ENCODE data around the gene GAMT. TPM values are rescaled to one million over a fixed set of nuclear protein-coding genes. Genes with fewer than 3 reads are reported as not detected.
A peak's percentile ranks its signal among the peaks of the same experiment; 100 is the strongest.

The GAMT gene
- total and polyA plus RNA-seq, 2 experiments from 2014 or later = 121 to 170 TPM

DNA sequence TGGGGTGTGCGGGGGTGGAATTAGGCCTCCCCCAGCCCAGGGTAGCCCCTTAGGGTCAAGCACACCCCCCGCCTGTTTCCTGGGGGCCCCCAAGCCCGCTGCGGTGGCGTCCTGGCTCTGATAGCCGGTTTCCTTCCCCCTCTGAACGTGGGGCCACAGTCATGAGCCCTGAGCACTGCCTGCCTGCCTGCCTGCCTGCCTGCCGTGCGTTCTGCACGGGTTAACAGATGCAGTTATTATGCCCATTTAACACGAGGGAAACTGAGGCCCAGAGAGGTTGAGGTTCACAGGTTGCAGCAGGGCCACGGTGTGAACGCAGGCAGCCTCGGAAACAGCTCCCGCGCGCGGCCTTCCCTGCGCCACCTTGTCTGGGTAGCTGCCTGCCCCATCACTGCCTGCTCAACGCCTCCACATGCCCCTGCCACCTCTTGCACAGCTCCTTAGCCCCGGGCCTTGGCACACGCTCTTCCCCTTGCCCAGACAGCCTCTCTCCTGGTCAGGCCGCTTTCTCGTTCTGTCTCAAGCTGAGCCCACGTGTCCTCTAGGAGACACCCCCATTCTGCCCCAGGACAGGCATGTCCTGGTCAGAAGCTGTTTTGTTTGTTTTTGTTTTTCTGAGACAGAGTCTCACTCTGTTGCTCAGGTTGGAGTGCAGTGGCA lies 1.2 kb upstream of the GAMT start:
- Histone ChIP-seq H2AFZ (no peak overlapping the region), H3K4me1 (ENCODE audit: insufficient read depth) (peaks cover 8% of the 10 kb centered on the region), H3K9me2 (replicated peaks; ENCODE audit: insufficient read depth) (no peaks in the 10 kb centered on the region), H3K4me2 (no peak overlapping the region), H3K27me3 (no peaks in the 10 kb centered on the region), H3K4me3 (no peak overlapping the region), H3K79me2 (no peaks in the 10 kb centered on the region), H4K20me1 (ENCODE audit: insufficient read depth, poor library complexity, severe bottlenecking) (no peaks in the 10 kb centered on the region), H3K27ac (no peak overlapping the region), H3K9me3 (ENCODE audit: low read depth) (no peaks in the 10 kb centered on the region), H3K36me3 (replicated peaks; ENCODE audit: insufficient read depth, low read depth) (no peaks in the 10 kb centered on the region)
- DNase-seq (ENCODE audit: low spot score) = no peak
- WGBS (ENCODE audit: low lambda C conversion rate, missing lambda C conversion rate) = 83% methylated on average over 21 of the region's 25 CpGs
- TF ChIP-seq EZH2phosphoT487 (IDR thresholded peaks at IDR 0.05; ENCODE audit: low read depth, severe bottlenecking, unreplicated experiment) (no peak), EZH2 (IDR thresholded peaks at IDR 0.05; ENCODE audit: borderline replicate concordance) (no peak), CTCF (IDR thresholded peaks at IDR 0.05; ENCODE audit: poor library complexity) (no peak)

DNA sequence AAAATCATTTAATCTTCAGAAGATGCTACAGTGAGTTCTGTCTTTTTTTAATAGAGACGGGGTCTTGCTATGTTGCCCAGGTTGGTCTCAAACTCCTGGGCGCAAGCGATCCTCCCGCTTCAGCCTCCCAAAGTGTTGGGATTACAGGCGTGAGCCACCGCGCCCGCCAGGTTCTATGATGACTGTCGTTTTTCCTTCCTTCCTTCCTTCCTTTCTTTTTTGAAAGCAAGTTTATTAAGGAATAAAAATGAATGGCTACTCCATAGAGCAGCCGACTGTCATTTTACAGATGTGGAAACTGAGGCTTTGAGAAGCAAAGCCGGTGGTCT lies 511 bp upstream of the GAMT start:
- Histone ChIP-seq H2AFZ (peak overlapping the region; percentile 62), H3K9me3 (ENCODE audit: low read depth) (no peaks in the 10 kb centered on the region), H3K4me2 (peak overlapping the region; percentile 99), H3K27me3 (no peaks in the 10 kb centered on the region), H4K20me1 (ENCODE audit: insufficient read depth, poor library complexity, severe bottlenecking) (no peaks in the 10 kb centered on the region), H3K4me1 (ENCODE audit: insufficient read depth) (peaks cover 8% of the 10 kb centered on the region), H3K9me2 (replicated peaks; ENCODE audit: insufficient read depth) (no peaks in the 10 kb centered on the region), H3K36me3 (replicated peaks; ENCODE audit: insufficient read depth, low read depth) (no peaks in the 10 kb centered on the region), H3K4me3 (peak overlapping the region; percentile 93), H3K27ac (peak overlapping the region; percentile 6), H3K79me2 (no peaks in the 10 kb centered on the region)
- WGBS (ENCODE audit: low lambda C conversion rate, missing lambda C conversion rate) = 87% methylated on average over 11 of the region's 11 CpGs
- TF ChIP-seq EZH2 (IDR thresholded peaks at IDR 0.05; ENCODE audit: borderline replicate concordance) (no peak), CTCF (IDR thresholded peaks at IDR 0.05; ENCODE audit: poor library complexity) (no peak), EZH2phosphoT487 (IDR thresholded peaks at IDR 0.05; ENCODE audit: low read depth, severe bottlenecking, unreplicated experiment) (no peak)
- no peak for DNase-seq (ENCODE audit: low spot score)

GRCh38 chr19:1400281-1401137 lies 833 bp downstream of the GAMT start:
- Histone ChIP-seq H3K4me1 (ENCODE audit: insufficient read depth) (peaks cover 13% of the 10 kb centered on the region), H3K36me3 (replicated peaks; ENCODE audit: insufficient read depth, low read depth) (no peaks in the 10 kb centered on the region), H3K9me2 (replicated peaks; ENCODE audit: insufficient read depth) (no peaks in the 10 kb centered on the region), H3K9me3 (ENCODE audit: low read depth) (no peaks in the 10 kb centered on the region), H3K79me2 (no peaks in the 10 kb centered on the region), H2AFZ (peak overlapping the region; percentile 89), H3K4me3 (peak overlapping the region; percentile 93), H3K27me3 (no peaks in the 10 kb centered on the region), H4K20me1 (ENCODE audit: insufficient read depth, poor library complexity, severe bottlenecking) (no peaks in the 10 kb centered on the region), H3K27ac (peak overlapping the region; percentile 80), H3K4me2 (peak overlapping the region; percentile 99)
- WGBS (ENCODE audit: low lambda C conversion rate, missing lambda C conversion rate) = 31% methylated on average over 36 of the region's 36 CpGs
- no peak for TF ChIP-seq EZH2phosphoT487 (IDR thresholded peaks at IDR 0.05; ENCODE audit: low read depth, severe bottlenecking, unreplicated experiment)
- no peak for TF ChIP-seq EZH2 (IDR thresholded peaks at IDR 0.05; ENCODE audit: borderline replicate concordance)
- no peak for TF ChIP-seq CTCF (IDR thresholded peaks at IDR 0.05; ENCODE audit: poor library complexity)
- DNase-seq (ENCODE audit: low spot score) = peak; percentile 82

Measured in hepatocyte (in vitro differentiated cells).